ENCODE results near the gene KREMEN1.

DNA sequence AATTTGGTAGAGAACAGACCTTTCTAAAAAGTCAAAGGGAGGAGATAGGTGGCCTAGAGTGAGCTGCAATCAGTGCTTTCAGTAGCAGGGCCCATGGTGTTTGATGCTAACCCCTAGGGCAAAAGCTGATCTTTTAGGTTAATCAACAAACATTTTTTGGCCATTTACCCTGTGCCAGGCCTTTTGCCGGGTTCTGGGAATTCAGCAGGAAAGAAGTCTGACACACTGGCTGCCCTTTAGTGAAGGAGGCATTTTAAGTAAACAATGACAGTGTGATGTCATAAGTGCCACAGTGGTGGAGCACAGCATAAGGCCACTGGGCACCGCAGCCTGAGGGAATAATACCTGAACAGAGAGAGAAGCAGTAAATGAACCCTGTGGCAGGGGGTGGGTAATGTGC, 40.3 kb upstream of the KREMEN1 start:
- TF ChIP-seq POLR2AphosphoS5 (IDR thresholded peaks at IDR 0.05; ENCODE audit: low read depth) (no peak), EZH2phosphoT487 (IDR thresholded peaks at IDR 0.05; ENCODE audit: unreplicated experiment) (no peak)
